Ishikawa (cell line): ENCODE results near the gene HOXD8.

Experiments used
- CEBPB ChIP-seq: IDR thresholded peaks from 2 replicates; pipeline ENCODE4 v1.6.1; 2012
- CREB1 ChIP-seq: IDR thresholded peaks from 2 replicates; pipeline ENCODE4 v1.6.1; 2012; ENCODE audit warnings: low read depth
- EGR1 ChIP-seq: IDR thresholded peaks from 2 replicates; pipeline ENCODE4 v1.6.1; 2012
- EP300 ChIP-seq: IDR thresholded peaks from 2 replicates; pipeline ENCODE4 v1.6.1; 2012; ENCODE audit warnings: borderline replicate concordance
- FOXM1 ChIP-seq: IDR thresholded peaks from 2 replicates; pipeline ENCODE4 v1.6.1; 2012; ENCODE audit warnings: low read depth, borderline replicate concordance
- MAX ChIP-seq: IDR thresholded peaks from 2 replicates; pipeline ENCODE4 v1.6.1; 2012
- NFIC ChIP-seq: IDR thresholded peaks from 2 replicates; pipeline ENCODE4 v1.6.1; 2012
- RAD21 ChIP-seq: IDR thresholded peaks from 2 replicates; pipeline ENCODE4 v1.6.1; 2012; ENCODE audit warnings: low read depth
- REST ChIP-seq: IDR thresholded peaks from 2 replicates; pipeline ENCODE4 v1.6.1; 2012; ENCODE audit warnings: low read depth, mild to moderate bottlenecking
- TAF1 ChIP-seq: IDR thresholded peaks from 2 replicates; pipeline ENCODE4 v1.6.1; 2012; ENCODE audit warnings: low read depth, mild to moderate bottlenecking
- TCF12 ChIP-seq: IDR thresholded peaks from 2 replicates; pipeline ENCODE4 v1.6.1; 2012; ENCODE audit warnings: low read depth
- TEAD4 ChIP-seq: IDR thresholded peaks from 2 replicates; pipeline ENCODE4 v1.6.1; 2012
- YY1 ChIP-seq: IDR thresholded peaks from 2 replicates; pipeline ENCODE4 v1.6.1; 2012; ENCODE audit warnings: low read depth
- ZBTB7A ChIP-seq: IDR thresholded peaks from 2 replicates; pipeline ENCODE4 v1.6.1; 2012; ENCODE audit warnings: low read depth
- TF ChIP-seq, protein P1 (sequence below): IDR thresholded peaks from 2 replicates; pipeline ENCODE4 v1.6.1; 2012

The HOXD8 gene

GRCh38 chr2:176128172-176128981, 1.1 kb upstream of the HOXD8 start:
- no peak for TF ChIP-seq CREB1
- TF ChIP-seq FOXM1: no peak
- no peak for TF ChIP-seq TCF12
- no peak for TF ChIP-seq NFIC
- TF ChIP-seq MAX: no peak
- TF ChIP-seq EP300: no peak

DNA sequence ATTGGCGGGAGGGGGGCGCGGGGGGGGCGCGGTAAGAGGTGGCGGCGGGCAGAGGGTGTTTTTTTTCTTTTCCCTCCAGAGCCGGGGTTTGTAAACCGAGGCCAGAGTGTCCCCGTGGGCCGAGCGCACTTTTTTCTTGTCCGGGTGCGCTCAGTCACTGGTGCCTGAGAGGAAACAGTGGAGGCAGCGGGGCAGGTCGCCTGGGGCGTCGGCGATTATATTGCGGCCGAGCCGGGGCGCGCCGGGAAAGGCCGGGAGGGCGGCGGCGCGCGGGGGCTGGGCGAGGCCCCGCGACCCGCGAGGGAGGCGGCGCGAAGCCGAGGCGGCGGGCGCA, 275 bp downstream of the HOXD8 start:
- 0 out of 2 replicates have a peak, but pooled peaks have one; percentile 5 for TF ChIP-seq FOXM1
- TF ChIP-seq RAD21: no peak
- no peak for TF ChIP-seq NFIC

DNA sequence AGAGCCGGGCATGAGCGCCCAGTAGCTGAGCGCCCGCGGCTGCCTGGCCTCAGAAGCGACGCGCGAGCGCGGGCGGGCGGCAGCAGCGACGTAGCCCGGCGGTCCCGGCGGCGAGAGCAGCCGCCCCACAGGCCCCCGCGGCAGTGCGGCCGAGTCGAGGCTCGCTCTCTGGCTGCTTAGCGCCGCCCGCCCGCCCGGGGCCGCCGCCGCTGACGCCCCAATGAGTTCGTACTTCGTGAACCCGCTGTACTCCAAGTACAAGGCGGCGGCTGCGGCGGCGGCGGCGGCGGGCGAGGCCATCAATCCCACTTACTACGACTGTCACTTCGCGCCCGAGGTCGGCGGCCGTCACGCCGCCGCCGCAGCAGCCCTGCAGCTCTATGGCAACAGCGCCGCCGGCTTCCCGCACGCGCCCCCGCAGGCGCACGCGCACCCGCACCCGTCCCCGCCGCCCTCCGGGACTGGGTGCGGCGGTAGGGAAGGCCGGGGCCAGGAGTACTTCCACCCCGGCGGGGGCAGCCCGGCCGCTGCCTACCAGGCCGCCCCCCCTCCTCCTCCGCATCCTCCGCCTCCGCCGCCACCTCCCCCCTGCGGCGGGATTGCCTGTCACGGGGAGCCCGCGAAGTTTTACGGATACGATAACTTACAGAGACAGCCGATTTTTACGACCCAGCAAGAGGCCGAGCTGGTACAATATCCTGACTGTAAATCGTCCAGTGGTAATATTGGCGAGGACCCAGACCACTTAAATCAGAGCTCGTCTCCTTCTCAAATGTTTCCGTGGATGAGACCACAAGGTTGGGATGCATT, 847 bp downstream of the HOXD8 start:
- peak; percentile 48 for TF ChIP-seq MAX
- no peak for TF ChIP-seq ZBTB7A
- TF ChIP-seq, protein P1, sequence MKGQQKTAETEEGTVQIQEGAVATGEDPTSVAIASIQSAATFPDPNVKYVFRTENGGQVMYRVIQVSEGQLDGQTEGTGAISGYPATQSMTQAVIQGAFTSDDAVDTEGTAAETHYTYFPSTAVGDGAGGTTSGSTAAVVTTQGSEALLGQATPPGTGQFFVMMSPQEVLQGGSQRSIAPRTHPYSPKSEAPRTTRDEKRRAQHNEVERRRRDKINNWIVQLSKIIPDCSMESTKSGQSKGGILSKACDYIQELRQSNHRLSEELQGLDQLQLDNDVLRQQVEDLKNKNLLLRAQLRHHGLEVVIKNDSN: no peak
- TF ChIP-seq YY1: no peak
- TF ChIP-seq TCF12: no peak; the same call in 1 of the 2 replicates
- TF ChIP-seq NFIC: no peak
- no peak for TF ChIP-seq FOXM1
- peak; percentile 23; the same call in 1 of the 2 replicates for TF ChIP-seq TAF1
- no peak for TF ChIP-seq REST
- no peak for TF ChIP-seq CEBPB
- TF ChIP-seq EP300: 0 out of 2 replicates have a peak, but pooled peaks have one; percentile 17
- TF ChIP-seq EGR1: peak; percentile 83
- no peak for TF ChIP-seq RAD21
- TF ChIP-seq TEAD4: no peak
- no peak for TF ChIP-seq CREB1

- TF ChIP-seq MAX: no peak
- no peak for TF ChIP-seq TEAD4
- TF ChIP-seq NFIC: no peak
- TF ChIP-seq, protein P1: no peak
- TF ChIP-seq RAD21: no peak
- TF ChIP-seq CEBPB: no peak
- no peak for TF ChIP-seq TCF12
- no peak for TF ChIP-seq REST
- TF ChIP-seq FOXM1: no peak
- TF ChIP-seq TAF1: no peak
- no peak for TF ChIP-seq EP300
- TF ChIP-seq CREB1: no peak
- no peak for TF ChIP-seq EGR1
- no peak for TF ChIP-seq YY1
- no peak for TF ChIP-seq ZBTB7A
Observed at GRCh38 chr2:176130957-176131847, 1.7 kb downstream of the HOXD8 start.

- TF ChIP-seq NFIC (no peak), EP300 (no peak), FOXM1 (no peak), ZBTB7A (no peak), RAD21 (no peak), TEAD4 (no peak), CEBPB (no peak), EGR1 (no peak), MAX (no peak), CREB1 (no peak), TAF1 (no peak), REST (no peak), YY1 (no peak), TCF12 (no peak)
- TF ChIP-seq, protein P1: no peak
Observed at GRCh38 chr2:176131848-176132158, 2.3 kb downstream of the HOXD8 start.
